ENCODE data around the gene SPTBN5.

GRCh38 chr15:41899854-41900442, 6.1 kb upstream of the SPTBN5 start:
- TF ChIP-seq CTCF (IDR thresholded peaks at IDR 0.05 in 2 of 3, conservative IDR thresholded peaks at IDR 0.05 in 1 of 3; ENCODE audit: borderline replicate concordance in 1 of 3, insufficient read depth in 1 of 3, low read depth in 2 of 3, low read length in 2 of 3) (no peak), REST (IDR thresholded peaks at IDR 0.05; ENCODE audit: low read depth) (no peak), EZH2 (IDR thresholded peaks at IDR 0.05) (no peak), ZBTB33 (IDR thresholded peaks at IDR 0.05; ENCODE audit: extremely low read depth, insufficient replicate concordance, low read length) (no peak), SRF (IDR thresholded peaks at IDR 0.05; ENCODE audit: low read depth) (no peak), CEBPB (IDR thresholded peaks at IDR 0.05; ENCODE audit: low read depth) (no peak)

All from HCT116 (cell line).